Measurements from ENCODE around the gene ITIH3. TPM values are rescaled to one million over a fixed set of nuclear protein-coding genes. Genes with fewer than 3 reads are reported as not detected.
A peak's percentile ranks its signal among the peaks of the same experiment; 100 is the strongest.
"Not testable (repeated sequence)": the region's sequence is repeated elsewhere in the genome, so short reads cannot be mapped to it uniquely, and the experiment has no call there.

The ITIH3 gene
- total RNA-seq, 1 experiment from 2014 or later: 0.37 TPM

- CTCF ChIA-PET: interaction anchor here (0.5 to 2.1 kb wide), 5 partner anchors 11 to 753 kb away, joined by 3 to 13 read pairs (median 4); no protein-coding TSS in a partner anchor
- Mint-ChIP-seq H3K27ac (no peak overlapping the region), H3K4me3 (no peak overlapping the region), H3K36me3 (no peaks in the 10 kb centered on the region), H3K27me3 (ENCODE audit: low read depth) (no peaks in the 10 kb centered on the region), H3K4me1 (no peaks in the 10 kb centered on the region), H3K9me3 (no peaks in the 10 kb centered on the region)
- ATAC-seq (no peak), DNase-seq (ENCODE audit: low spot score) (no peak)
- POLR2A ChIA-PET: no interaction called here
- TF ChIP-seq ZNF219 (CRISPR knock-in tag; IDR thresholded peaks at IDR 0.05; ENCODE audit: borderline replicate concordance): no peak
- no peak for TF ChIP-seq ATF1 (CRISPR knock-in tag; IDR thresholded peaks at IDR 0.05)
- TF ChIP-seq JUN (CRISPR knock-in tag; IDR thresholded peaks at IDR 0.05): no peak
- TF ChIP-seq NFYB (CRISPR knock-in tag; conservative IDR thresholded peaks at IDR 0.05; ENCODE audit: low read depth): no peak
- no peak for TF ChIP-seq GTF2I (CRISPR knock-in tag; conservative IDR thresholded peaks at IDR 0.05)
- no peak for TF ChIP-seq SP1 (CRISPR knock-in tag; conservative IDR thresholded peaks at IDR 0.05)
- TF ChIP-seq ELF4 (CRISPR knock-in tag; IDR thresholded peaks at IDR 0.05; ENCODE audit: low read depth): no peak
- no peak for TF ChIP-seq TP53 (CRISPR knock-in tag; IDR thresholded peaks at IDR 0.05)
- TF ChIP-seq GABPB1 (CRISPR knock-in tag; IDR thresholded peaks at IDR 0.05): peak; percentile 70
These were observed 19.4 kb upstream of the ITIH3 start for GRCh38 chr3:52774901-52775864.

- ChIA-PET CTCF (interaction anchor here (1.8 to 2.1 kb wide), 2 partner anchors 17 to 45 kb away, joined by 6 to 13 read pairs; no protein-coding TSS in a partner anchor), POLR2A (no interaction called here)
- Mint-ChIP-seq H3K9me3 (no peaks in the 10 kb centered on the region), H3K27ac (no peak overlapping the region), H3K36me3 (no peaks in the 10 kb centered on the region), H3K4me1 (no peaks in the 10 kb centered on the region), H3K27me3 (ENCODE audit: low read depth) (no peaks in the 10 kb centered on the region), H3K4me3 (no peak overlapping the region)
- ATAC-seq (no peak), DNase-seq (ENCODE audit: low spot score) (no peak)
- no peak for TF ChIP-seq ZNF532 (CRISPR knock-in tag; IDR thresholded peaks at IDR 0.05; ENCODE audit: borderline replicate concordance)
- TF ChIP-seq JUN (CRISPR knock-in tag; IDR thresholded peaks at IDR 0.05): no peak
- TF ChIP-seq ERG (CRISPR knock-in tag; IDR thresholded peaks at IDR 0.05): no peak
- no peak for TF ChIP-seq E2F5 (CRISPR knock-in tag; IDR thresholded peaks at IDR 0.05)
- TF ChIP-seq NFYB (CRISPR knock-in tag; conservative IDR thresholded peaks at IDR 0.05; ENCODE audit: low read depth): no peak
- TF ChIP-seq MXD4 (CRISPR knock-in tag; IDR thresholded peaks at IDR 0.05; ENCODE audit: borderline replicate concordance): no peak
- no peak for TF ChIP-seq ZMAT4 (CRISPR knock-in tag; IDR thresholded peaks at IDR 0.05)
- TF ChIP-seq PRDM15 (CRISPR knock-in tag; IDR thresholded peaks at IDR 0.05): no peak
- no peak for TF ChIP-seq AR (CRISPR knock-in tag; IDR thresholded peaks at IDR 0.05)
These were observed 18.7 kb upstream of the ITIH3 start for GRCh38 chr3:52775877-52776276.

- H3K27ac Mint-ChIP-seq; ATAC-seq; POLR2A ChIA-PET; H3K4me1 Mint-ChIP-seq; H3K9me3 Mint-ChIP-seq; DNase-seq (ENCODE audit: low spot score); H3K4me3 Mint-ChIP-seq; H3K27me3 Mint-ChIP-seq (ENCODE audit: low read depth); H3K36me3 Mint-ChIP-seq: not testable (repeated sequence)
- CTCF ChIA-PET: interaction anchor here (0.7 to 2.1 kb wide), 4 partner anchors 16 to 835 kb away, joined by 3 to 13 read pairs (median 6); no protein-coding TSS in a partner anchor
These were observed 18.1 kb upstream of the ITIH3 start for GRCh38 chr3:52776486-52776885.

Data from WTC11 (cell line).